LNCaP clone FGC (cell line): ENCODE data around the gene APIP.

ENCODE experiments used
- DNase-seq: peaks from one replicate; pipeline ENCODE4 v3.0.0-alpha.2; 2011; ENCODE audit warnings: low read depth
- H3K4me3 ChIP-seq: 2 replicates; pipeline ENCODE4 v1.5.1; 2011; ENCODE audit warnings: mild to moderate bottlenecking, low read depth, low read length, control low read depth
- TF ChIP-seq, protein P1 (sequence below): IDR thresholded peaks from 2 replicates; pipeline ENCODE4 v1.5.1; 2012; ENCODE audit warnings: mild to moderate bottlenecking; ENCODE audit not compliant: control insufficient read depth, insufficient read depth; ENCODE audit errors: extremely low read depth

APIP gene

DNA sequence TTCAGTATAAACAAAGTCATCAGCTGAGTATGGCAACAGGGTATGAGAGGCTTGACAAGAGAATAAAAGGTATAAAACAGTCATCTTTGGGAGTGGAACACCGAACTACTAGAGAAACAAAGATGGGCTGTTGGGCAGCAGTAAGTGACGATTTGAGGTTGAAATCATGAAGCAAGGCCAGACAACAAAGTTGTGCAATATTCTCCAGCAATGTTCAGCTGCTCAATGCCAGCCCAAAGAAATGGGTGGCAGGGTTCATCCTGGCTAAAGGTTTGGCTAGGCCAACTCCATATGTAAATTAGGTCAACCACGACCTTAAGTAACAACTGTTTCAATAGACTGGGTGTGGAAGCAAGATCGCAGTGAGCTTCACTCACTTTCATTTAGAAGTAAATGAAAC is 6.2 kb downstream of the APIP start:
- DNase-seq, result no peak
- TF ChIP-seq, protein P1, sequence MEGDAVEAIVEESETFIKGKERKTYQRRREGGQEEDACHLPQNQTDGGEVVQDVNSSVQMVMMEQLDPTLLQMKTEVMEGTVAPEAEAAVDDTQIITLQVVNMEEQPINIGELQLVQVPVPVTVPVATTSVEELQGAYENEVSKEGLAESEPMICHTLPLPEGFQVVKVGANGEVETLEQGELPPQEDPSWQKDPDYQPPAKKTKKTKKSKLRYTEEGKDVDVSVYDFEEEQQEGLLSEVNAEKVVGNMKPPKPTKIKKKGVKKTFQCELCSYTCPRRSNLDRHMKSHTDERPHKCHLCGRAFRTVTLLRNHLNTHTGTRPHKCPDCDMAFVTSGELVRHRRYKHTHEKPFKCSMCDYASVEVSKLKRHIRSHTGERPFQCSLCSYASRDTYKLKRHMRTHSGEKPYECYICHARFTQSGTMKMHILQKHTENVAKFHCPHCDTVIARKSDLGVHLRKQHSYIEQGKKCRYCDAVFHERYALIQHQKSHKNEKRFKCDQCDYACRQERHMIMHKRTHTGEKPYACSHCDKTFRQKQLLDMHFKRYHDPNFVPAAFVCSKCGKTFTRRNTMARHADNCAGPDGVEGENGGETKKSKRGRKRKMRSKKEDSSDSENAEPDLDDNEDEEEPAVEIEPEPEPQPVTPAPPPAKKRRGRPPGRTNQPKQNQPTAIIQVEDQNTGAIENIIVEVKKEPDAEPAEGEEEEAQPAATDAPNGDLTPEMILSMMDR, result no peak
- no peak overlapping the region for H3K4me3 ChIP-seq

DNA sequence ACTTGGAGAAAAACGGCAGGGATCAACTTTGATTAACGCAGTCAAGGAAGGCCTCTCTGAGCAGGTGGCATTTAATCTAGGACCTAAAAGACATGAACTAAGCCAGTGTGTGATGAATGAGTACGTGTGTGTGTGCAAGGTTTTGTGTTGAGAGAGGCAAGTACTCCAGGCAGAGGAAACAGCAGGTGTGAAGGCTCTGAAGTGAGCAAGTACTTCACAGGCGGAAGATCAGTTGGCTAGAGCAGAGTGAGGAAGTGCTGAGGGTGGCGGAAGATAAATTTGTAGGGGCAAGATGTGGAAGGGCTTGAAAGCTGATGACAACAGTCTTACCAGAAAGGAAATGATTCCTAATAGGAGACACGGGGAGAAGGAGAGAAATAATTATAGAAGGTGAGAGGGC is 6.8 kb downstream of the APIP start:
- no peak for DNase-seq
- TF ChIP-seq, protein P1, result no peak
- H3K4me3 ChIP-seq, result no peak overlapping the region

DNA sequence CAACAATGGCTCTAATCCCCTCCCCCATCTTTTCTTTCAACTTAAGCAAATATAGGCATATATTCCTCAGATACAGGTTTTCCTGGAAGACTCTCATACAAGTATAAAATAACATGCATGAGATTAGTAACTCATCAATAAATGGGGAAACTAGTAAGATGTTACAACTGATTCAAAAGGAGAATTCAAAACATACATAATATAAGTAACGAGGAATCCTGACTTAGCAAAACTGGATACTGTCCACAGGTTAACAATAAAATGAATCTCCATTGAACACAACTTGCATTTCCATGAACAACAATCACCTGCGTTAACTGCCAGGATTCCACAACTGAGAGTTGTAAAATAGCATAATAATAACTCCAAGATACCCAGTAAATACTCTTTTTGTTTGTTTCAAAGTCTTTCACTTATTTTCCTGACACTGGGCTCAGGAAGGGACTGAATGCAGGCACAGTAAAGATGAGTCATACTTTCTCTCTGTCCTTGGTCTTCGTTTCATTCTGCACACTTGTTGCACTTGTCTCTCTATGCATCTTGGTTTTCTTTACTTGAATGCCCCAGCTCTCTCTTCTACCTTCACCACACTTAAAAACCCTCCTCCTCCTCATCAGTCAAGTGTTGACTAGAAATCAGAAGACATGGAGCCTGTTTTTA is 8.1 kb downstream of the APIP start:
- H3K4me3 ChIP-seq, result no peak overlapping the region
- no peak for DNase-seq
- TF ChIP-seq, protein P1, result no peak

DNA sequence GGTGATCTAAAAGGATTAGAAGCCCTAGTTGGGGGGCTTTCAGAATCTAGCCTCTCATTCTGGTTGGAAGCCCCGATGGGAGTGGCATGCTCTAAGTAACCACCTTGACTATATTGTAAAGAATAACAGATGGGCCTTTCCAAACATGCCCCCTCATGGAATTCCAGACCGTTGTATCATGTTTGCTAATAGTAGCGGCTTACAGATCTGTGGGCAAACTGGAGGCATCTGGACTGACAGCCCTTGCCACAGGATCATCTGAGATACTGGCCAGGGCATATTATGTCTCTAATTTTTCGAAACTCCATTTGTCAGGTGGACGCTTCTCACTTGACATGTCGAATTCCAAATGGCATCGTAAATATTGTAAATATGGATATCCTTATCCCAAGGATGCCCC is 10.5 kb downstream of the APIP start:
- H3K4me3 ChIP-seq, result no peak overlapping the region

DNA sequence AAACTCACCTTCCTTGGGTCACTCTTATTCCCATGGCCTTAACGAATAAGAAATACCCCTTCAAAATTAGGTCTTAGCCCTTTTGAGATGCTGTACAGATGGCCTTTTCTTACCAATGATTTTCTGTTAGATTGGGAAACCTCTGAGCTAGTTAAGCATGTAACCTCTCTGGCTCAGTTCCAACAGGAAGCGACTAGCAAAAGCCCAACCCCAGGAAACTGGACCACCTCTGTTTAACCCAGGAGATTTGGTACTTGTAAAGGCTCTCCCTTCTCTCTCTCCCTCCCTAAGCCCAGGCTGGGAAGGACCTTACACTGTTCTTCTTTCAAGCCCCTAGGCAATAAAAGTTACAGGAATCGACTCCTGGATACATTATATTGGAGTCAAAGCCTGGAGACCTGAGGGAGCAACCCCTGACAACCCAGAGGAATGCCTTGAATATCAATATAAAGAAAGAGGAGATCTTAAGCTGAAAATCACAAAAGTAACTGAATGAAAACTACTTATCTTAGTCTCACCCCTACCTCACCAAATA is 11.7 kb downstream of the APIP start:
- H3K4me3 ChIP-seq, result no peak overlapping the region
- TF ChIP-seq, protein P1, result no peak
- DNase-seq, result no peak

More for the DNA sequence above, 10.5 kb downstream of the APIP start:
- TF ChIP-seq, protein P1, result no peak
- DNase-seq, result no peak

DNA sequence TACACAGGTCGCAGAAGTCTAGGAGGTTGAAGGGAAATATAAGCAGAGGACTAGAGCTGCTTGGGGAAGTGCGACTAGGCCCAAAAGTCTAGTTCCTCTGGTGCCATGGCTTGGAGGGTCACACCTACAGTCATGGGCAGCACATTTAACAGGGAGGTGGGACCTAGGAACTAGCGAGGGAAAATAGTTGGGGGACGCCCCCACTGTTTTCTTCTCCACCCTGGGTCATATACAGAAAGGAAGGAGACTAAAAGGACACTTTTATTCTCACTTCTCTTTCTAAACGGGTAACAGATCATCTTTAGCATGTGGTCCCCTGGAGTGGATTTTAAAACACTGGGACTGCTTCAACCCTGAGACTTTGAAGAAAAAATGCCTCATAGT is 16.6 kb downstream of the APIP start:
- TF ChIP-seq, protein P1, result no peak
- DNase-seq, result no peak
- H3K4me3 ChIP-seq, result no peak overlapping the region

DNA sequence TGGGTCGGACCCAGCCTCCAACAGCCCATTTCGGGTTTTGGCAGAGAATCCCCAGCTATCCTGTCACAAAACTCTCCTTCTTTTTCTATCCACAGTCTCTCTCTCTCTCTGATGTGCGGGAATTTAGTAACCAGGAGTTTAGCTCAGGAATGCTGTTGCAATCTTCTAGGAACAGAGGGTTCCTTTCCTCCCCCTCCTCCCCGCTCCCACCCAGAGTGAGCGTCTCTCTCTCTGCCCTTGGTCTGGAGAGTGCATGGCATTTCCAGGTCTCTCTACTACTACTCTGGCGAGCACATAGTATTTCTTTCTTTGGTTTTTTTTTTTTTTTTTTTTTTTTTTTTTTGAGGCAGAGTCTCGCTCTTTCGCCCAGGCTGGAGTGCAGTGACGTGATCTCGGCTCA is 17.7 kb downstream of the APIP start:
- no peak overlapping the region for H3K4me3 ChIP-seq
- TF ChIP-seq, protein P1, result no peak
- no peak for DNase-seq
